Esophagus squamous epithelium (tissue), 4 donors: ENCODE data around the gene RAB35.

ENCODE experiments used
- POLR2A ChIP-seq, 4 donors: fragments of 450-650 bp; IDR thresholded peaks; one replicate each; pipeline ENCODE4 v1.6.1; 2017; ENCODE audit warnings: antibody characterized with exemption in 4 of 4, mild to moderate bottlenecking in 4 of 4, moderate library complexity in 3 of 4
- TF ChIP-seq, protein P1 (sequence below), 6 experiments: fragments of 450-650 bp in 4 of 6; fragments of 200-600 bp in 2 of 6; sonication (generic) in 2 of 6; IDR thresholded peaks; one replicate each; pipeline ENCODE4 v1.5.1; 2016 to 2019; ENCODE audit warnings: antibody characterized with exemption in 6 of 6, mild to moderate bottlenecking in 4 of 6, moderate library complexity in 4 of 6

DNA sequence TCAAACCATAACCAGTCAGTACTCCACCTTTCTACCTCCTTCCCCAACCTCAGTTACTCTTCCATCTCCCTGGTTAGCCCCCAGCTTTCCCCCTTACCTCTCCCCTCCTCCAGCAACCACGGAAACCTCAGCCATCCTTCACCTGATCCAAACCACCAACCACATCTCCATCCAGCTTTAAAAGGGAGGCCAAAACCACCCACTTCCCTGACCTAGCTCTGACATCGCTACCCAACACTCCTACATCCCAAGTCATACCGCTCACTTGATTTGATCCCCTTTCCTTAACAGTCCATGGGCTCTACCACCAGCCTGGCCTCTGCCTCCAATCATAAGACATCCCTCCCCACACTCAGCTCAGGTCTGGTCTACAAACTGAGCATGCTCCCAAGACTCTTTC lies 1.5 kb downstream of the RAB35 start:
- no peak for TF ChIP-seq POLR2A (IDR thresholded peaks at IDR 0.05)
- TF ChIP-seq, protein P1, sequence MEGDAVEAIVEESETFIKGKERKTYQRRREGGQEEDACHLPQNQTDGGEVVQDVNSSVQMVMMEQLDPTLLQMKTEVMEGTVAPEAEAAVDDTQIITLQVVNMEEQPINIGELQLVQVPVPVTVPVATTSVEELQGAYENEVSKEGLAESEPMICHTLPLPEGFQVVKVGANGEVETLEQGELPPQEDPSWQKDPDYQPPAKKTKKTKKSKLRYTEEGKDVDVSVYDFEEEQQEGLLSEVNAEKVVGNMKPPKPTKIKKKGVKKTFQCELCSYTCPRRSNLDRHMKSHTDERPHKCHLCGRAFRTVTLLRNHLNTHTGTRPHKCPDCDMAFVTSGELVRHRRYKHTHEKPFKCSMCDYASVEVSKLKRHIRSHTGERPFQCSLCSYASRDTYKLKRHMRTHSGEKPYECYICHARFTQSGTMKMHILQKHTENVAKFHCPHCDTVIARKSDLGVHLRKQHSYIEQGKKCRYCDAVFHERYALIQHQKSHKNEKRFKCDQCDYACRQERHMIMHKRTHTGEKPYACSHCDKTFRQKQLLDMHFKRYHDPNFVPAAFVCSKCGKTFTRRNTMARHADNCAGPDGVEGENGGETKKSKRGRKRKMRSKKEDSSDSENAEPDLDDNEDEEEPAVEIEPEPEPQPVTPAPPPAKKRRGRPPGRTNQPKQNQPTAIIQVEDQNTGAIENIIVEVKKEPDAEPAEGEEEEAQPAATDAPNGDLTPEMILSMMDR (IDR thresholded peaks at IDR 0.05), result no peak
